Astrocyte (in vitro differentiated cells and primary cell): ENCODE data around the gene NFIA.
A peak's percentile ranks its signal among the peaks of the same experiment; 100 is the strongest.

Experiments used
- CTCF ChIP-seq: IDR thresholded peaks from 2 replicates; pipeline ENCODE4 v1.5.1; 2011; ENCODE audit warnings: low read depth, mild to moderate bottlenecking, inconsistent platforms, low read length, moderate library complexity; ENCODE audit not compliant: insufficient read depth
- EZH2 ChIP-seq: IDR thresholded peaks from 2 replicates; pipeline ENCODE4 v1.6.1; 2012; ENCODE audit warnings: mild to moderate bottlenecking, low read length, inconsistent platforms; ENCODE audit not compliant: insufficient read depth

- TF ChIP-seq CTCF (no peak), EZH2 (peak; percentile 66)
Observed at GRCh38 chr1:61050541-61051442, 31.6 kb upstream of the NFIA start.
